Measurements from ENCODE around the gene DZIP3.

Gene DZIP3

GRCh38 chr3:108589081-108589997 lies at the start of gene DZIP3, which contains the start of gene CIP2A:
Gene DZIP3, plus strand, starts transcription at chr3:108589722. Its CDS starts 15,685 bp downstream, at chr3:108605407.
Gene CIP2A, minus strand, starts transcription at chr3:108589438. Its CDS starts 63 bp downstream, at chr3:108589375.
- peak; percentile 94 for DNase-seq

- DNase-seq, result no peak
Measured at GRCh38 chr3:108546247-108546646, 43.3 kb upstream of the DZIP3 start.

GRCh38 chr3:108546692-108547091 lies 42.8 kb upstream of the DZIP3 start:
- DNase-seq, result no peak

- DNase-seq, result no peak
Measured at GRCh38 chr3:108548304-108548703, 41.2 kb upstream of the DZIP3 start.

- no peak for DNase-seq
Measured at GRCh38 chr3:108548886-108549285, 40.6 kb upstream of the DZIP3 start.

- peak; percentile 52 for DNase-seq
Measured at GRCh38 chr3:108552267-108553159, 37.0 kb upstream of the DZIP3 start.

- no peak for DNase-seq
Measured at GRCh38 chr3:108554229-108554628, 35.3 kb upstream of the DZIP3 start.

GRCh38 chr3:108554913-108555571 lies 34.5 kb upstream of the DZIP3 start:
- DNase-seq, result no peak

- no peak for DNase-seq
Measured at GRCh38 chr3:108555966-108556581, 33.4 kb upstream of the DZIP3 start.

- DNase-seq, result no peak
Measured at GRCh38 chr3:108562565-108562964, 27.0 kb upstream of the DZIP3 start.

- no peak for DNase-seq
Measured at GRCh38 chr3:108564564-108564963, 25.0 kb upstream of the DZIP3 start.

GRCh38 chr3:108565506-108565905 lies 24.0 kb upstream of the DZIP3 start:
- no peak for DNase-seq

GRCh38 chr3:108566599-108566998 lies 22.9 kb upstream of the DZIP3 start:
- DNase-seq, result no peak

- DNase-seq, result no peak
Measured at GRCh38 chr3:108569336-108569735, 20.2 kb upstream of the DZIP3 start.

GRCh38 chr3:108578064-108578463 lies 11.5 kb upstream of the DZIP3 start:
- no peak for DNase-seq

- no peak for DNase-seq
Measured at GRCh38 chr3:108588601-108589000, 921 bp upstream of the DZIP3 start.

- no peak for DNase-seq
Measured at GRCh38 chr3:108589998-108590323, 439 bp downstream of the DZIP3 start.

GRCh38 chr3:108590460-108590859 lies 938 bp downstream of the DZIP3 start:
- DNase-seq, result no peak

GRCh38 chr3:108595321-108595720 lies 5.8 kb downstream of the DZIP3 start:
- no peak for DNase-seq

GRCh38 chr3:108598375-108598774 lies 8.9 kb downstream of the DZIP3 start:
- DNase-seq, result no peak

GRCh38 chr3:108599677-108600409 lies 10.3 kb downstream of the DZIP3 start:
- no peak for DNase-seq
